Measurements from ENCODE around the gene XAGE5.
"Not testable (repeated sequence)": the region's sequence is repeated elsewhere in the genome, so short reads cannot be mapped to it uniquely, and the experiment has no call there.

The XAGE5 gene, protein sequence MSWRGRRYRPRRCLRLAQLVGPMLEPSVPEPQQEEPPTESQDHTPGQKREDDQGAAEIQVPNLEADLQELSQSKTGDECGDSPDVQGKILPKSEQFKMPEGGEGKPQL

DNA sequence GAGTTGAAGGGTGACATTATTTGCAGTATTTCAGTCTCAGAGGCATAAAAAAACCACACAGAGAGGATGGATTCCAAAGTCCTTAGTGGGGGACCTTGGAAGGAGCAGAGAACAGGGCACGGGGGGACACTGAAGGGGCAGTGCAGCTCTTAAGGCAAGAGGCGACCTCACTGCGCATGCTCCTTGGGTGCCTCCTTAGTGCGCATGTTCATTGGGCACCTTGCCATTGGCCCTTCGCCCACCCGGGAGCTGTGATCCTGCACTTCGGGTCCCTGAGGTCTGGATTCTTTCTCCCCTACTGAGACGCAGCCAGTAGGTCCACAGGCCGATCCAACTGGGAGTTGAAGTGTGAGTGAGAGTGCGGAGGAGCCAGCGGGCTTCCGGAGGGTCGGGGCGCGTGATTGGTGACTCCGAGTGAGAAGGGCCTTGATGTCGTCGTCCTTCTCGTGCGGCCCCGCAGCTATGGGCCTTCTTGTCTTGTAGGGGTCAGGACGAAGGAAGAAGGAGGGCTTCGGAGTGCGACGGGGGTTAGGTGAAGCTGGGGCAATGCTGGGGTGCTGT lies at the start of gene XAGE5:
XAGE5 (plus strand) TSS at position 223 of the 561 bp plus-strand sequence. CDS start 1,280 bp downstream, outside the sequence.
- no peak for DNase-seq (ENCODE audit: low read depth in 3 of 3)

DNA sequence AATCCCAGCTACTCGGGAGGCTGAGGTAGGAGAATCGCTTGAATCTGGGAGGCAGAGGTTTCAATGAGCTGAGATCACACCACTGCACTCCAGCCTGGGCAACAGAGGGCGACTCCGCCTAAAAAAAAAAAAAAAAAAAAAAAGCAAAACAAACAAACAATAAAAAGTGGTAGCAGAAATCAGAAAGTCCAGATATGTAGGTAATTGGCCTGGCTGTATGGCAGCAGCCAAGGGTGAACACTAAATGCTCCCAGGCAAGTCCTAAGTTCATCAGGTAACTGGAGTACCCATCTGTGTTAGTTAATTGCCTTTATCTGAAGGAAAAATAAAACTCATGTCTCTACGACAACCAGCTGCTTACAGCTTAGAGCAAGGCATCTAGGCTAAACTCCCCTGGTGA lies 45.1 kb upstream of the XAGE5 start:
- DNase-seq (ENCODE audit: low read depth in 3 of 3): not testable (repeated sequence)

DNA sequence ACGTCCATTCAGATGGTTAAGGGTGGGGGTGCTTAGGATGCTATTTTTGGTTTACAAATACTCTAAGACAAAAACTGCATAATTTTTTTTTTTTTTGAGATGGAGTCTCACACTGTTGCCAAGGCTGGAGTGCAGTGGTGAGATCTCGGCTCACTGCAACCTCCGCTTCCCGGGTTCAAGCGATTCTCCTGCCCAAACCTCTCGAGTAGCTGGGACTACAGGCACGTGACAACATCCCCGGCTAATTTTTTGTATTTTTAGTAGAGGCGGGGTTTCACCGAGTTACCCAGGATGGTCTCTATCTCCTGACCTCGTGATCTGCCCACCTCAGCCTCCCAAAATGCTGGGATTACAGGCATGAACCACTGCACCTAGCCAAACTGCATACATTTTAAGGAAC lies 37.6 kb upstream of the XAGE5 start:
- not testable (repeated sequence) for DNase-seq (ENCODE audit: low read depth in 3 of 3)

DNA sequence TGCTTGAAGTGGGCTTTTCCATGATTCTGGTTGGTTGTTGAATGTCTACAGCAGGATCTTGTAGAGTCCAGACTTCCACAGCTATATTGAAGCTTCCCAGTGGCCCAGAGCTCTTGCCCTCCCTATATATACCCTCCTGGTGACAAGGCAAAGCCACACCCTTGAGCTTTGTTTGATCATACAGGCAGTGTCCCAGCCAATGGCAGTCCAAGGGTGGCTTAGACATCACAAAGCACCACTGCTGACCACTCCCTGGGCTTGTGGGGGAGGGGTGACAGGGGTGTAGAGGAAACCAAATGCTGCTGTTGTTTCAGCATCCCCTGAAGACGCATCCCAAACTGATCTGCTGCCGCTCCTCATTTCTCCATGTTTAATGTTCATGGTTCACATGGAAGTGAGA lies 13.8 kb upstream of the XAGE5 start, which contains the start of gene SPANXN5:
SPANXN5 (minus strand) TSS at position 101 of the 400 bp plus-strand sequence; CDS start at position 22, 79 bp downstream.
- not testable (repeated sequence) for DNase-seq (ENCODE audit: low read depth in 3 of 3)

DNA sequence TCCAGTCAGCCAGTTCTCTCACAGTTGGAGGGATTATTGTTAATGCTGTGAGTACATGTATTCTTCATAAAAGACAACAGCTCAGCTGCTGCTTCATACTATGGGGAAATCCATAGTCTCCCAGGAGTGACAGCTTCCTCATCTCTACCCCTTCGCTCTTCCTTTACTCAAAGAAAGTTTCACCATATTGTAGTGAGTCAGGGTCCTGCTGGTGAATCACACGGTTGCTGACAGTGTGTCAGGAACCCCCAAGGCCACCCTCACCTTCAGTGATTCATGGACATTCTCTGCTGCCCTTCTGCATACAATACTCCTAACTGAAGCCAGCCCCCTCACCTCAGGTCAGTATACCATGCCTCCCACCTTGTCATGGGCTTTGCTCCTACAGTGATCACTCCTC lies 6.2 kb upstream of the XAGE5 start:
- not testable (repeated sequence) for DNase-seq (ENCODE audit: low read depth in 3 of 3)

DNA sequence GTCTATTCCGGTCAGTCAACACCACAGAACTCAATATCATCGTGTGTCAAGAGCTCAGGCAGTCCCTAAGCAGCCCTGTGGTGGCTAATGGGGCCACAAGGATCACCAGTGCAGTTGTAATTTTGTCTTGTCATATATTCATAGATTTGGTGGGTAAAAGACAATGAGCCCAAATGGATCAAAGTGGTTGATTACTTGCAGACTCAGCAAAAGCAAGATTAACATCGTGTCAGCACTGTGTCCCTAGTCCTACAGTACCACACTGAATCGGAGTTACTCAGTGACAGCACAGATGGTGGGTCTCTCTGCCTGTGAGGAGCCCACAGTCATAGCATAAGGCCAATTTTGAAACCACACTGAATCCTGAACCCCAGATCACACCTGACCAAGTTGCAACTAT lies 8.7 kb downstream of the XAGE5 start:
- DNase-seq (ENCODE audit: low read depth in 3 of 3): no peak

DNA sequence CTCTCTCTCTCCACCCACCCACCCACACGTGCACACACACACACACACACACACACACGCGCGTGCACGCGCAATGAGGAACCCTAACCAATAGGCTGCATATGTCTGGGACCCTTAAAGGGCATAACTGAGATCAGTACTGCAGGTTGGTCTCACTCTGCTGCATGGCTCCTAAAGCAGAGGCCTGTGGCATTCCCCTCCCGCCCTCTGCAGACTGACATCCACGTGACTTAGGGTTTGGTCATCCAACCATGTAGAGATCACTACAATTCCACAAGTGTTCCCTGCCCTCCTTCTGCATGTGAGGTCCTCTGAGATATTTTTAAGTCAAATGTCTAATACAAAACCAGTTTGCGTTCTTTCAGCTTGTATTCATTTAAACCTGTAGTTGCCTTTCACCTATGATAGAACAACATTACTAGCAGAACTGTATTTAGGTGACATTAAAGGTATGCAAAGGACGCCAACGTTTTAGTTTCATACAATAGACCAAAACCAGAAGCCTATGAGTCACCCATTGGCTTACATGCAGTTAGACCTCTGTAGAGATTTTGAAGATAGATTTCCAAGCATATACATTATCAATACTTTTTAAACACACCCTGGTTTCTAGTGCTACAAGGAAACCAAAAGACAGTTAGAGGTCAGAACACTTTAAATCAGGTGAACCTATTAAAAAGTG lies 10.1 kb downstream of the XAGE5 start:
- no peak for DNase-seq (ENCODE audit: low read depth in 3 of 3)

DNA sequence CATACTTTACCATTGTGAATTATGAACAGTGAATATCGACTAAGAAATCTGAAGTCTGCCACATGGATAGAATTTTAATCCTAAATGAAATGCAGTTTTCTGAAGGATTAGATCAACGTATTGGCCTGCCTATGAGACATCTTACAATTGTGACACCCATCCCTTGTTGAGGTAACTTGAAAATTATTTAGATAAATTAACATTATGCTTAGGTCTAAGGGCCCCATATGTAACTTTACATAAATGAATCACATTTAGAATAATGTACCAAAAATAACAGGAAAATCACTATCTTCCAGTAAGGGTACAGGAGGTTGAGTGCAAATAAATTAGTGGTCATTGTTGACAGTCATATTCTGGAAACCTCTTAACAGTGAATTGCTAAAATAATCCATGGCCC lies 13.5 kb downstream of the XAGE5 start:
- DNase-seq (ENCODE audit: low read depth in 3 of 3): no peak

DNA sequence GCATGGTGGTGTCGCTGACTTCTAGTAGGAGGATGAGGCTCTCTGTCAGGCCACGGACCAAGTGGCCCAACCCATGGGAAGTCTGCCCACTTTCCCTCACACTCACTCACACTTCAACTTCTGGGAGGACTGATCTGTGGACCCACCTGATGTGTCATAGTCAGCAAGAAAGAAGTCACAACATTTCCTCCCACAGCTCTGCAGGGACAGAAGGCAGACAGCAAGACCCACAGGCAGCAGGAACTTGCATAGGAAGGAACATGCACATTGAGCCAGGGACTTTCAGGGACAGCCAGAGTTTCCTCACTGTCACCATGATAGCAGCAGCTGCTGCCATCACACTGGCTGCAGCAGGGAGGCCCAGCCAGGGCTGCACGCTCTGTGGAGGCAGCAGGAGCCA lies 19.5 kb downstream of the XAGE5 start:
- DNase-seq (ENCODE audit: low read depth in 3 of 3): no peak

DNA sequence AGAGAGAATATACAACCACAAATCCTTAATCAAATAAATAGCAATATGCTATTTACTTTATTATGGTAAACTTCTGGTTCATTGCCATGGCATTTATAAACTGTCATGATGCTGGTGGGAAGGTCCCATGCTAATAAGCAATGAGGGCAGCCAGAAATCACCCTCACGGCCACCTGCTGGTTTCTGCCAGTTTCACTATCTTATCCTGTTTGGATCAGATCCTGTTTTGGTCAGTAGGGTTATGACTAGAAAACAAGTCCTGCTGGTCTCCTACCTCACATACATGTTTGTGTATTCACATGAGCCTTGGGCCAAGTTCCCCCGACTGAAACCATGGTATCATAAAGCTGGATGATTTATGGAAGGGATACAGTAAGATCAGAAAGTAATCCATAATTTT lies 28.1 kb downstream of the XAGE5 start:
- DNase-seq (ENCODE audit: low read depth in 3 of 3): no peak

DNA sequence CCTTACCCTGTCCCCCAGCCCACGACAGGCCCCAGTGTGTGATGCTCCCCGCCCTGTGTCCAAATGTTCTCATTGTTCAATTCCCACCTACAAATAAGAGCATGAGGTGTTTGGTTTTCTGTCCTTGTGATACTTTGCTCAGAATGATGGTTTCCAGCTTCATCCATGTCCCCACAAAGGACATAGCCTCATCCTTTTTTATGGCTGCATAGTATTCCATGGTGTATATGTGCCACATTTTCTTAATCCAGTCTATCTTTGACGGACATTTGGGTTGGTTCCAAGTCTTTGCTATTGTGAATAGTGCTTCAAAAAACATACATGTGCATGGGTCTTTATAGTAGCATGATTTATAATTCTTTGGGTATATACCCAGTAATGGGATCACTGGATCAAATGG lies 32.5 kb downstream of the XAGE5 start:
- DNase-seq (ENCODE audit: low read depth in 3 of 3): not testable (repeated sequence)

DNA sequence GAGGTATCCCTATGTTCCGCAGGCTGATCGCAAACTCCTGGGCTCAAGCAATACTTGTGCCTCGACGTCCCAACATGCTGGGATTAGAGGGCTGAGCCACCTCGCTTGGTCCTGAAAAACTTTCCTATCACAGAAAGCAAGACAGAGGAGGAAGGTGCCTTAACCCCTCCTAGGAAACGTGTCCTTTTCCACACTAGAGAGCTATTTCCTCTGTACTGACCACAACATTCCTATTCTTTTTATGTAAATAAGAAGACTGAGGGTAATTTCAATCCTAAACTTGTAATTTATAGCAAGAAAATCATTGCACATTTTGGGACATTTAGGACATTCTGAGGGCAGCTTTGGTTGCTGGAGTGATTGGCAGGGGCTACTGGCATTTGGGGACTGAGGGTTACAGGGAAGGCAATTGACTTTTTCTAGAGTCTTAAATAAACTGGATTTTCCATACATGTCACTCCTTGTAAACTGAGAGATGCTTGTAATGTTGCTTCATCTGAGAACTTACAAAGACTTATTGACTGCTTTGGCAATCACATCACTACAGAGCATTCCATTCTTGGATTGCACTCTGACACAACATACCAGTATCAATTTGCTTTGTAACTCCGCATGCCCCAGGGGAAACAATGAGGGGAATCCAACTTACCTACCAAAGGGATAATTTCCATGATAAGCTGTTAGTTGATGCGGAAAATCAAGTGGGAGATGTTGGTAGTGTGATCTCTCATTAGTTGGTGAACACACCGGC lies 41.2 kb downstream of the XAGE5 start:
- DNase-seq (ENCODE audit: low read depth in 3 of 3): no peak

DNA sequence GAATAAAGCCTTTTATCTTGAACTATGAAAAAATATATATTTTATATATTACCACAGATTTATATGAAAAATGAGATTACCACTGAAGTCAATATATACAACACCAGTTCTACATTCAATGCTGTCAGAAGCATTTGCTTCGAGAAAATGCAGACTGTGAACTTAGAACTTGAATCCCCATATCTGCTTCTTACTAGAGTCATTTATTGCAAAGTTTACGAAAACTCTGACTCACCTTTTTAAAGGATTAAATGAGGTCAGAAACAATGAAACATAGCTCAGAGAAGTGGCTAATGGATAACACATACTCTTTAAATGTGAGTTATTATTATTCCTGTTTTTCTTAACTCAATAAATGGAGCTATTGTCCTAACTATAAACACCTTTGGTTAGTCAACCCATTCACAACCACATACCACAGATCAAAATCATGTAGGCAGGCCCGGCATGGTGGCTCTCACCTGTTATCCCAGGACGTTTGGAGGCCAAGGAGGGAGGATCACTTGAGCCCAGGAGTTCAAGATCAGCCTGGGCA lies 46.0 kb downstream of the XAGE5 start:
- not testable (repeated sequence) for DNase-seq (ENCODE audit: low read depth in 3 of 3)

DNA sequence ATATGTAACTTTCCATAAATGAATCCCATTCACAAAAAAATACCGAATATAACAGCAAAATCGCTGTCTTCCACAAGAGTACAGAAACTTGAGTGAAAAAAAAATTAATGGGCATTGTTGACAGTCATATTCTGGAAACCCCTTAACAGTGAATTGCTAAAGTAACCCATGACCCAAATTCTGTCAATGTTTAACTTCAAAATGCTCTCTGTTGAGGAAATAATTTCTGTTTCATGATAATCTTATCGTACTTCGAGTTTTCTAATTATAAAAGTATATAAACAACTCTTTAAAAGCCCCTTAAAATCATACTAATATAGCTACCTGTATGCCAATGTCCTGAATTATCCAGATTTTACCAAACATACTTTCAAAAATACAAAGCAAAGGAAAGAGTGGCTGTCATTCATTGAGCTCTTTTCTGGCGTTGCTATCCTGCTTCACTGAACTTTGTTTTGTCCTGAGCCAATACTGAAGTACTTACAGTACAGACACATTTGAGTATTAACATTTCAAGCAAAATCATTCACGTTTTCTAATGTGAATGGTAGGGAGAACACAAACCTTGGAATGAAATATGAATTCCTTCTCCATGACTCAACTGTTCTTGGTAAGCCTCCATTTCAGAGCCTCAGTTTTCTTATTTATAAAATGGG lies 54.4 kb downstream of the XAGE5 start:
- no peak for DNase-seq (ENCODE audit: low read depth in 3 of 3)
